ENCODE results near the gene ADAM33.

ADAM33 gene

DNA sequence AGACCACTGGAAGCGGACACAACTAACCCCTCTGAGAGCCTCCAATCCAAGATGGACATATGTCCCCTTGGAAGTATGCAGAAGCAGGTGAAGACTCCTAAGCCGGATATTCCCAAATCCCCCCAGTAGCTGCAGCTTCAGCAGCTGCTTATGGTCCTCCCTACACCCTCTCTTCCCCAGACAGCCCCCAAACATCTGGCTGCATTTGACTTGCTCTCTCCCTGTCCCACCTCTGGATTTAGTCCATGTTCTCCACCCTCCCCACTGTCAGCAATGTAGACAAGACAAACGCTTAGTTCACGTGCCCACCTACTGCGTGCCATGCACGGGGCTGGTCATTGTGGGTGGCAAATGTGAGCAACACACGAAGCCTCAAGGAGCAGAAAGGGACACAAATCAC, 4.6 kb upstream of the ADAM33 start:
- Histone ChIP-seq H3K27me3 (ENCODE audit: control insufficient read depth, insufficient read depth, low read length) (peaks cover 11% of the 10 kb centered on the region), H3K4me1 (ENCODE audit: control insufficient read depth, insufficient read depth, low read length) (peaks cover 11% of the 10 kb centered on the region), H3K9ac (ENCODE audit: low read depth, low read length) (no peak overlapping the region), H3K27ac (ENCODE audit: low read depth, low read length) (no peak overlapping the region), H3K36me3 (ENCODE audit: control insufficient read depth, insufficient read depth, low read length) (no peaks in the 10 kb centered on the region), H3K9me3 (ENCODE audit: control insufficient read depth, insufficient read depth, low read length) (no peaks in the 10 kb centered on the region), H3K4me3 (ENCODE audit: low read depth, low read length) (no peak overlapping the region)

GRCh38 chr20:3685341-3685740, 3.5 kb upstream of the ADAM33 start:
- Histone ChIP-seq H3K36me3 (ENCODE audit: control insufficient read depth, insufficient read depth, low read length) (no peaks in the 10 kb centered on the region), H3K9ac (ENCODE audit: low read depth, low read length) (no peak overlapping the region), H3K27ac (ENCODE audit: low read depth, low read length) (no peak overlapping the region), H3K27me3 (ENCODE audit: control insufficient read depth, insufficient read depth, low read length) (peaks cover 21% of the 10 kb centered on the region), H3K9me3 (ENCODE audit: control insufficient read depth, insufficient read depth, low read length) (no peaks in the 10 kb centered on the region), H3K4me1 (ENCODE audit: control insufficient read depth, insufficient read depth, low read length) (peaks cover 22% of the 10 kb centered on the region), H3K4me3 (ENCODE audit: low read depth, low read length) (no peak overlapping the region)

- H3K4me3 ChIP-seq (ENCODE audit: low read depth, low read length): peak overlapping the region; percentile 68
- no peaks in the 10 kb centered on the region for H3K9me3 ChIP-seq (ENCODE audit: control insufficient read depth, insufficient read depth, low read length)
- no peak overlapping the region for H3K9ac ChIP-seq (ENCODE audit: low read depth, low read length)
- H3K27ac ChIP-seq (ENCODE audit: low read depth, low read length): no peak overlapping the region
- H3K36me3 ChIP-seq (ENCODE audit: control insufficient read depth, insufficient read depth, low read length): no peaks in the 10 kb centered on the region
- H3K4me1 ChIP-seq (ENCODE audit: control insufficient read depth, insufficient read depth, low read length): peaks cover 24% of the 10 kb centered on the region
- H3K27me3 ChIP-seq (ENCODE audit: control insufficient read depth, insufficient read depth, low read length): peaks cover 21% of the 10 kb centered on the region
These were observed 369 bp downstream of the ADAM33 start for GRCh38 chr20:3681352-3681930.

GRCh38 chr20:3680701-3681351, 984 bp downstream of the ADAM33 start:
- Histone ChIP-seq H3K36me3 (ENCODE audit: control insufficient read depth, insufficient read depth, low read length) (no peaks in the 10 kb centered on the region), H3K9me3 (ENCODE audit: control insufficient read depth, insufficient read depth, low read length) (no peaks in the 10 kb centered on the region), H3K4me3 (ENCODE audit: low read depth, low read length) (peak overlapping the region; percentile 68; the same call in 1 of the 2 replicates), H3K27ac (ENCODE audit: low read depth, low read length) (no peak overlapping the region), H3K4me1 (ENCODE audit: control insufficient read depth, insufficient read depth, low read length) (peaks cover 24% of the 10 kb centered on the region), H3K9ac (ENCODE audit: low read depth, low read length) (no peak overlapping the region), H3K27me3 (ENCODE audit: control insufficient read depth, insufficient read depth, low read length) (peaks cover 21% of the 10 kb centered on the region)

DNA sequence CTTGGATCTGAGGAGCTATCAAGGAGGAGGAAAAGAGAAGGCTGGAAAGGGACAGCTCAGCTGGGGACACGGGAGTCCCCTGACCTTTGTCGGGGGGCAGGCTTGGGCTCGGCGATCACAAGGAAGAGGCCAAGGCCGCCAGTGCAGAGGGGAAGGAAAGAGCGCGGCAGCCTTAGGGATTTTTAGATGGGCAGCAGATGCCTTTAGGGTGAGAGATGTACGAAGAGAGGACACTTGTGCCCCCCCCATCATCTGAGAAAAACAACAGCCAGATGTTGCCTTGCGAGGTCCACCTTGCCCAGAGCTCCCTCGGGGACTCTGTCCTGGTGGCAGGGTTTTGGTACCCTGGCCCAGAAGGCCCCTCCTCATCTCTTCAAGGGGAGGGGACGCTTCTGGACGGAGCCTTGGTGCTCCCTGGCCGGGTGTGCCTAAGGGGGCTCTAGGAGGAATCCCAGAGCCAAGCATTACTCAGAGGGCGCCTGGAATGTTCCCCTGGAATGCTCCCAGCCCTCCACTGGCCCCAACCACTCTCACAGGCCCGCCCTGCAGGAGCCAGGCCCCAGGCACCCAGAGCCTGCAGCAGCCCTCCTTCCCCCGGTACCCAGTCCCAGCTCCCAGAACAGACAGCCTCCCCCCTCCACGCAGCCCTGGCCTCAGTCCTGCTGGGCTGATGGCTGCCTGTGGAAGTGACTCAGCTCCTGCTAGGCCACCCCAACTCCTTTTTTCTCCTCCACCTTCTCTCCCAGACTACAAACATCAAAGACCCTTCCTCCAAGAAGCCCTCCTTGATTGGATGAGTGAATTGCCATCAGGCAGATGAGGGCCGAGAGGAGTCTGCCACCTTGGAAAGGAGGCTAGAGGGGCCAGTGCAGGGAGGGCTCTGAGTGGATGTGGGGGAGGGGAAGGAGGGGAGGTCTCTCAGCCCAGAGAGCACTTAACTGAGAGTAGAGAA, 1.8 kb downstream of the ADAM33 start:
- peaks cover 24% of the 10 kb centered on the region for H3K27me3 ChIP-seq (ENCODE audit: control insufficient read depth, insufficient read depth, low read length)
- no peak overlapping the region for H3K9ac ChIP-seq (ENCODE audit: low read depth, low read length)
- H3K4me3 ChIP-seq (ENCODE audit: low read depth, low read length): no peak overlapping the region
- H3K9me3 ChIP-seq (ENCODE audit: control insufficient read depth, insufficient read depth, low read length): no peaks in the 10 kb centered on the region
- H3K4me1 ChIP-seq (ENCODE audit: control insufficient read depth, insufficient read depth, low read length): peaks cover 21% of the 10 kb centered on the region
- H3K27ac ChIP-seq (ENCODE audit: low read depth, low read length): no peak overlapping the region
- H3K36me3 ChIP-seq (ENCODE audit: control insufficient read depth, insufficient read depth, low read length): no peaks in the 10 kb centered on the region

GRCh38 chr20:3678856-3679720, 2.7 kb downstream of the ADAM33 start:
- Histone ChIP-seq H3K36me3 (ENCODE audit: control insufficient read depth, insufficient read depth, low read length) (no peaks in the 10 kb centered on the region), H3K4me1 (ENCODE audit: control insufficient read depth, insufficient read depth, low read length) (peaks cover 13% of the 10 kb centered on the region), H3K27ac (ENCODE audit: low read depth, low read length) (no peak overlapping the region), H3K4me3 (ENCODE audit: low read depth, low read length) (no peak overlapping the region), H3K9me3 (ENCODE audit: control insufficient read depth, insufficient read depth, low read length) (no peaks in the 10 kb centered on the region), H3K27me3 (ENCODE audit: control insufficient read depth, insufficient read depth, low read length) (peaks cover 29% of the 10 kb centered on the region), H3K9ac (ENCODE audit: low read depth, low read length) (no peak overlapping the region)

- Histone ChIP-seq H3K9me3 (ENCODE audit: control insufficient read depth, insufficient read depth, low read length) (no peaks in the 10 kb centered on the region), H3K36me3 (ENCODE audit: control insufficient read depth, insufficient read depth, low read length) (no peaks in the 10 kb centered on the region), H3K27ac (ENCODE audit: low read depth, low read length) (no peak overlapping the region), H3K27me3 (ENCODE audit: control insufficient read depth, insufficient read depth, low read length) (peaks cover 31% of the 10 kb centered on the region), H3K9ac (ENCODE audit: low read depth, low read length) (no peak overlapping the region), H3K4me3 (ENCODE audit: low read depth, low read length) (no peak overlapping the region), H3K4me1 (ENCODE audit: control insufficient read depth, insufficient read depth, low read length) (peaks cover 13% of the 10 kb centered on the region)
These were observed 3.6 kb downstream of the ADAM33 start for GRCh38 chr20:3678198-3678597.

DNA sequence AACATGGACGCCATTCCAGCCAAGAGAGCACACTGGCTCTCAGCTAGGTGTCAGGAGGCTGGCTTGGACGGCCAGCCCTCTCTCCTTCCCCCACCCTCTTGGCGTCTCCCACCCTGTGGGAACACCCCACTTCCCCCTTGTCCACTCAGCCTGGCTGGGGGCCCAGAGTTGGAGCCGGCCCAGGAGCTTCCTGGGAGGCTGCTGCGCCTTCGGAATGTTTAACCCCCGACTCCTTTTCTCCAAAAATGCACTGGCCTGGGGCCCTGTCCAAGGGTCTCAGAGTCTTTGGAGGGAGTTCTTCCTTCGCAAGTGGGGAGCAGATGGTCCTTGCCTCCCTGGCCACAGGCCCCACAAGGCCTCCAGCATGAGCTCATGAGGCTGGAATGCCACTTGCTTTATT, 4.1 kb downstream of the ADAM33 start:
- Histone ChIP-seq H3K9me3 (ENCODE audit: control insufficient read depth, insufficient read depth, low read length) (no peaks in the 10 kb centered on the region), H3K27me3 (ENCODE audit: control insufficient read depth, insufficient read depth, low read length) (peaks cover 36% of the 10 kb centered on the region), H3K36me3 (ENCODE audit: control insufficient read depth, insufficient read depth, low read length) (no peaks in the 10 kb centered on the region), H3K9ac (ENCODE audit: low read depth, low read length) (no peak overlapping the region), H3K4me3 (ENCODE audit: low read depth, low read length) (no peak overlapping the region), H3K27ac (ENCODE audit: low read depth, low read length) (no peak overlapping the region), H3K4me1 (ENCODE audit: control insufficient read depth, insufficient read depth, low read length) (peaks cover 13% of the 10 kb centered on the region)

DNA sequence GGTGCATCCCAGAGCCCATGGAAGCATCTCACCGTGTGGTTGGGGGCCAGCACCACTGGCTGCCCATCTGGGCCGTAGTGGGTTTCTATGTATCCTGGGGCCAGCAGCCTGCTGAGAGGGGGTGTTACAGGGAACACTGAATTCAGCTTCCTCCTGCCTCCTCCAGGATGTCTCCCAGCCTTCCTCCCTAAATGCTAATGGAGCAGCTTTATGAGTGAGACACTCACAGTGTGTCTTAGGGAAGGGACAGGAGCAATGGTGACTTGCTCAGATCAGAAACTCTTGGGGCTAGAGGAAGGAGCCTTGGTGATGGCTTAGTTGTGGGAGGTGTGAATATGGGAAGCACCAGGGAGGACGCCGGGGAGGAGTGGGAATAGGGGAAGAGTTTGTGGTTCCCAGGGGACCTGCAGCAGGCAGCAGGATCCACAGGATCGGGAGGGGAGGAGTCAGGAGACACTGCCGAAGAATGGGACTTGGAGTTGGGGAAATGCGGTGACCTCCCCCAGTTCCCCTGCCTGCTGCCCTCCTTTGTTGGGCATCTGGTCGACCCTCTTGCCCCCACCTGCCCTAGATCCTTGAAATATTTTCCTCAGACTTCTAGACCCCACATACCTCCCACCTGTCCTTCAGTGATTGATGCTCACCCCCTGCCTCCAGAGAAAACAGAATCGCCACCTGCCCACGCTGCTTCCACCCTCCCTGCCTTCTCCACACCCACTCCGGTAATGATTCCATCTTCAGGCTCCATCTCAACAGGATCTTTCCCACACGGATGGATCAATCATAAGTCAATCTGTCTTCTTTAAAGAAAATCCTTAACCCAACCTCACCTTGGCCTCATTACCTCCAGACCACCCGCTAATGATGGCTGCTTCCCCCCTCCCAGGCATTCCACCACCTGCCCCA, 6.6 kb downstream of the ADAM33 start:
- Histone ChIP-seq H3K9me3 (ENCODE audit: control insufficient read depth, insufficient read depth, low read length) (no peaks in the 10 kb centered on the region), H3K27me3 (ENCODE audit: control insufficient read depth, insufficient read depth, low read length) (peaks cover 34% of the 10 kb centered on the region)

GRCh38 chr20:3674447-3674846, 7.4 kb downstream of the ADAM33 start:
- Histone ChIP-seq H3K27me3 (ENCODE audit: control insufficient read depth, insufficient read depth, low read length) (peaks cover 34% of the 10 kb centered on the region), H3K4me3 (ENCODE audit: low read depth, low read length) (no peak overlapping the region), H3K9ac (ENCODE audit: low read depth, low read length) (no peak overlapping the region), H3K4me1 (ENCODE audit: control insufficient read depth, insufficient read depth, low read length) (no peaks in the 10 kb centered on the region), H3K36me3 (ENCODE audit: control insufficient read depth, insufficient read depth, low read length) (no peaks in the 10 kb centered on the region), H3K9me3 (ENCODE audit: control insufficient read depth, insufficient read depth, low read length) (no peaks in the 10 kb centered on the region), H3K27ac (ENCODE audit: low read depth, low read length) (no peak overlapping the region)

More for the DNA sequence above, 6.6 kb downstream of the ADAM33 start:
- Histone ChIP-seq H3K9ac (ENCODE audit: low read depth, low read length) (no peak overlapping the region), H3K36me3 (ENCODE audit: control insufficient read depth, insufficient read depth, low read length) (no peaks in the 10 kb centered on the region), H3K4me1 (ENCODE audit: control insufficient read depth, insufficient read depth, low read length) (0 out of 2 replicates have a peak, but pooled peaks cover 1% of the 10 kb centered on the region), H3K27ac (ENCODE audit: low read depth, low read length) (no peak overlapping the region), H3K4me3 (ENCODE audit: low read depth, low read length) (no peak overlapping the region)

Measured in HUES48 (cell line).